Liver (tissue), 9 donors: ENCODE data around the gene PRR20G. TPM values are rescaled to one million over a fixed set of nuclear protein-coding genes. Genes with fewer than 3 reads are reported as not detected.

ENCODE experiments used
- DNase-seq: peaks from one replicate; pipeline ENCODE4 v3.0.0-alpha.2; 2017; ENCODE audit warnings: low spot score
- H3K27ac ChIP-seq, 2 donors: one replicate each; pipeline ENCODE4 v1.7.0; 2013; ENCODE audit warnings: inconsistent platforms in 2 of 2, low read length in 2 of 2, control low read depth in 1 of 2, low read depth in 1 of 2, mild to moderate bottlenecking in 1 of 2
- H3K27me3 ChIP-seq, 4 donors: one replicate each; pipeline versions ENCODE4 v1.6.1 to v1.7.0; 2013; ENCODE audit warnings: low read length in 3 of 4, inconsistent platforms in 1 of 4, mild to moderate bottlenecking in 1 of 4, moderate library complexity in 1 of 4; ENCODE audit not compliant: control insufficient read depth in 4 of 4, insufficient read depth in 4 of 4
- H3K36me3 ChIP-seq, 4 donors: one replicate each; pipeline versions ENCODE4 v1.6.1 to v1.7.0; 2013; ENCODE audit warnings: low read length in 3 of 4, mild to moderate bottlenecking in 3 of 4, low read depth in 1 of 4, moderate library complexity in 1 of 4; ENCODE audit not compliant: control insufficient read depth in 4 of 4, insufficient read depth in 3 of 4
- H3K4me1 ChIP-seq, 4 donors: one replicate each; pipeline versions ENCODE4 v1.6.1 to v1.7.0; 2013; ENCODE audit warnings: low read length in 3 of 4, mild to moderate bottlenecking in 3 of 4, moderate library complexity in 1 of 4; ENCODE audit not compliant: control insufficient read depth in 4 of 4, insufficient read depth in 4 of 4
- H3K4me3 ChIP-seq, 3 donors: one replicate each; pipeline versions ENCODE4 v1.6.1 to v1.7.0; 2013; ENCODE audit warnings: low read length in 3 of 3, control low read depth in 1 of 3, low read depth in 1 of 3, mild to moderate bottlenecking in 1 of 3
- H3K9ac ChIP-seq, 2 donors: one replicate each; pipeline ENCODE4 v1.7.0; 2013; ENCODE audit warnings: low read length in 2 of 2, mild to moderate bottlenecking in 2 of 2, moderate library complexity in 2 of 2, control low read depth in 1 of 2, low read depth in 1 of 2
- H3K9me3 ChIP-seq, 4 donors: one replicate each; pipeline versions ENCODE4 v1.6.1 to v1.7.0; 2013; ENCODE audit warnings: low read length in 3 of 4; ENCODE audit not compliant: control insufficient read depth in 4 of 4
- EGR1 ChIP-seq, 2 donors: IDR thresholded peaks; 2 replicates each; pipeline ENCODE4 v1.6.1; 2016 to 2018; ENCODE audit warnings: antibody characterized with exemption in 2 of 2, low read depth in 2 of 2
- FOXA1 ChIP-seq: IDR thresholded peaks from 2 replicates; pipeline ENCODE4 v1.6.1; 2016; ENCODE audit warnings: antibody characterized with exemption
- FOXA2 ChIP-seq: IDR thresholded peaks from 2 replicates; pipeline ENCODE4 v1.6.1; 2016; ENCODE audit warnings: antibody characterized with exemption
- GABPA ChIP-seq, 2 donors: IDR thresholded peaks in 1 of 2; conservative IDR thresholded peaks in 1 of 2; 2 replicates each; pipeline ENCODE4 v1.6.1; 2016; ENCODE audit warnings: antibody characterized with exemption in 2 of 2, mild to moderate bottlenecking in 1 of 2, moderate library complexity in 1 of 2
- HNF4A ChIP-seq, 2 donors: conservative IDR thresholded peaks; 2 replicates each; pipeline ENCODE4 v1.6.1; 2016; ENCODE audit warnings: antibody characterized with exemption in 2 of 2, mild to moderate bottlenecking in 2 of 2
- HNF4G ChIP-seq: IDR thresholded peaks from 2 replicates; pipeline ENCODE4 v1.6.1; 2016; ENCODE audit warnings: antibody characterized with exemption
- JUND ChIP-seq, 2 donors: IDR thresholded peaks; 2 replicates each; pipeline ENCODE4 v1.6.1; 2016; ENCODE audit warnings: antibody characterized with exemption in 2 of 2
- NR2F2 ChIP-seq: IDR thresholded peaks from 2 replicates; pipeline ENCODE4 v1.6.1; 2016; ENCODE audit warnings: antibody characterized with exemption
- RAD21 ChIP-seq, 2 donors: IDR thresholded peaks; 2 replicates each; pipeline ENCODE4 v1.6.1; 2016; ENCODE audit warnings: antibody characterized with exemption in 2 of 2, mild to moderate bottlenecking in 2 of 2
- RXRA ChIP-seq, 2 donors: IDR thresholded peaks; 2 replicates each; pipeline ENCODE4 v1.6.1; 2017 to 2018; ENCODE audit warnings: antibody characterized with exemption in 2 of 2, mild to moderate bottlenecking in 1 of 2
- SP1 ChIP-seq: IDR thresholded peaks from 2 replicates; pipeline ENCODE4 v1.6.1; 2018; ENCODE audit warnings: antibody characterized with exemption, mild to moderate bottlenecking
- TAF1 ChIP-seq: conservative IDR thresholded peaks from 2 replicates; pipeline ENCODE4 v1.6.1; 2016; ENCODE audit warnings: antibody characterized with exemption, mild to moderate bottlenecking
- YY1 ChIP-seq: IDR thresholded peaks from 2 replicates; pipeline ENCODE4 v1.6.1; 2016; ENCODE audit warnings: antibody characterized with exemption, mild to moderate bottlenecking
- WGBS: extraction: QIAGEN DNeasy Blood & Tissue Kit; methylation state at CpG from one replicate; pipeline ENCODE4 v1.1.7; 2013; 5-methylcytosine and 5-hydroxymethylcytosine counted together
- polyA plus RNA-seq, 2 donors: library from polyadenylated mRNA; stranded (reverse) in 1 of 2; unstranded in 1 of 2; fragments of 200-250 nt in 1 of 2; fragments of >200 nt in 1 of 2; fragmentation: Nextera tagmentation in 1 of 2; extraction: Ambion mirVana in 1 of 2; gene quantifications; one replicate each; pipeline versions ENCODE4 v1.2.1 to v1.2.3, GENCODE V29; 2013 to 2015
- total RNA-seq, 2 donors: library from RNA; depleted of rRNA; stranded (reverse); fragments of >200 nt; gene quantifications; one replicate each; pipeline ENCODE4 v1.2.3, GENCODE V29; 2014
- TF ChIP-seq, protein P1 (sequence below): fragments of 150-350 bp; IDR thresholded peaks from 2 replicates; pipeline ENCODE4 v1.5.1; 2017; ENCODE audit warnings: improper control_type of control experiment, low read depth, low read length; ENCODE audit not compliant: missing input control
- TF ChIP-seq, protein P2 (sequence below): IDR thresholded peaks from 2 replicates; pipeline ENCODE4 v1.6.1; 2016; ENCODE audit warnings: antibody characterized with exemption
- TF ChIP-seq, protein P3 (sequence below): IDR thresholded peaks from 2 replicates; pipeline ENCODE4 v1.6.1; 2016; ENCODE audit warnings: antibody characterized with exemption
- TF ChIP-seq, protein P4 (sequence below): IDR thresholded peaks from 2 replicates; pipeline ENCODE4 v1.6.1; 2016; ENCODE audit warnings: antibody characterized with exemption
- TF ChIP-seq, protein P5 (sequence below): IDR thresholded peaks from 2 replicates; pipeline ENCODE4 v1.6.1; 2016; ENCODE audit warnings: antibody characterized with exemption, mild to moderate bottlenecking
- donor health status: healthy.
- donor health status: healthy.
- donor health status: healthy.
- donor health status: healthy.
- donor health status: healthy.

Gene PRR20G
- total and polyA plus RNA-seq, 4 donors: not detected

DNA sequence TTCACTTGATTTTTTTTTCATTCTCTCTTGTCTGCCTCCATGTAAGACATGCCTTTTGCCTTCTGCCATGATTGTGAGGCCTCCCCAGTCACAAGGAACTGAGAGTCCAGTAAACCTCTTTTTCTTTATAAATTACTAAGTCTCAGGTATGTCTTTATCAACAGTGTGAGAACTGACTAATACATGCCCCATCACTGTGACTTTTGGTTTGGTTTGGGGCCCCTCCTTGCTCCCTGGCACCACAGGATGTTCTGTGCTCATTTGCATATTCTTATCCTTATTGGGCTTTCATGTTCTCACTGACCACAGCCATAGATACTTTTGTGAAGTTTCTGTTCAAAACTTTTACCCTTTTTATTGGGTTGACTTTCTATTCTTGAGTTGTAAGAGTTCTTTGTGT, 3.8 kb upstream of the PRR20G start:
- TF ChIP-seq TAF1 (no peak), HNF4G (no peak), YY1 (no peak), HNF4A (conservative IDR thresholded peaks at IDR 0.05) (no peak), EGR1 (IDR thresholded peaks at IDR 0.05; ENCODE audit: low read depth in 2 of 2) (no peak), SP1 (no peak), RXRA (IDR thresholded peaks at IDR 0.05) (no peak), GABPA (IDR thresholded peaks at IDR 0.05 in 1 of 2, conservative IDR thresholded peaks at IDR 0.05 in 1 of 2) (no peak), JUND (IDR thresholded peaks at IDR 0.05) (no peak), FOXA1 (no peak), NR2F2 (no peak), RAD21 (IDR thresholded peaks at IDR 0.05) (no peak), FOXA2 (no peak)
- TF ChIP-seq, protein P1, sequence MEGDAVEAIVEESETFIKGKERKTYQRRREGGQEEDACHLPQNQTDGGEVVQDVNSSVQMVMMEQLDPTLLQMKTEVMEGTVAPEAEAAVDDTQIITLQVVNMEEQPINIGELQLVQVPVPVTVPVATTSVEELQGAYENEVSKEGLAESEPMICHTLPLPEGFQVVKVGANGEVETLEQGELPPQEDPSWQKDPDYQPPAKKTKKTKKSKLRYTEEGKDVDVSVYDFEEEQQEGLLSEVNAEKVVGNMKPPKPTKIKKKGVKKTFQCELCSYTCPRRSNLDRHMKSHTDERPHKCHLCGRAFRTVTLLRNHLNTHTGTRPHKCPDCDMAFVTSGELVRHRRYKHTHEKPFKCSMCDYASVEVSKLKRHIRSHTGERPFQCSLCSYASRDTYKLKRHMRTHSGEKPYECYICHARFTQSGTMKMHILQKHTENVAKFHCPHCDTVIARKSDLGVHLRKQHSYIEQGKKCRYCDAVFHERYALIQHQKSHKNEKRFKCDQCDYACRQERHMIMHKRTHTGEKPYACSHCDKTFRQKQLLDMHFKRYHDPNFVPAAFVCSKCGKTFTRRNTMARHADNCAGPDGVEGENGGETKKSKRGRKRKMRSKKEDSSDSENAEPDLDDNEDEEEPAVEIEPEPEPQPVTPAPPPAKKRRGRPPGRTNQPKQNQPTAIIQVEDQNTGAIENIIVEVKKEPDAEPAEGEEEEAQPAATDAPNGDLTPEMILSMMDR: no peak
- TF ChIP-seq, protein P2, sequence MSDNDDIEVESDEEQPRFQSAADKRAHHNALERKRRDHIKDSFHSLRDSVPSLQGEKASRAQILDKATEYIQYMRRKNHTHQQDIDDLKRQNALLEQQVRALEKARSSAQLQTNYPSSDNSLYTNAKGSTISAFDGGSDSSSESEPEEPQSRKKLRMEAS: no peak
- TF ChIP-seq, protein P3, sequence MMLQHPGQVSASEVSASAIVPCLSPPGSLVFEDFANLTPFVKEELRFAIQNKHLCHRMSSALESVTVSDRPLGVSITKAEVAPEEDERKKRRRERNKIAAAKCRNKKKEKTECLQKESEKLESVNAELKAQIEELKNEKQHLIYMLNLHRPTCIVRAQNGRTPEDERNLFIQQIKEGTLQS: no peak
- TF ChIP-seq, protein P4, sequence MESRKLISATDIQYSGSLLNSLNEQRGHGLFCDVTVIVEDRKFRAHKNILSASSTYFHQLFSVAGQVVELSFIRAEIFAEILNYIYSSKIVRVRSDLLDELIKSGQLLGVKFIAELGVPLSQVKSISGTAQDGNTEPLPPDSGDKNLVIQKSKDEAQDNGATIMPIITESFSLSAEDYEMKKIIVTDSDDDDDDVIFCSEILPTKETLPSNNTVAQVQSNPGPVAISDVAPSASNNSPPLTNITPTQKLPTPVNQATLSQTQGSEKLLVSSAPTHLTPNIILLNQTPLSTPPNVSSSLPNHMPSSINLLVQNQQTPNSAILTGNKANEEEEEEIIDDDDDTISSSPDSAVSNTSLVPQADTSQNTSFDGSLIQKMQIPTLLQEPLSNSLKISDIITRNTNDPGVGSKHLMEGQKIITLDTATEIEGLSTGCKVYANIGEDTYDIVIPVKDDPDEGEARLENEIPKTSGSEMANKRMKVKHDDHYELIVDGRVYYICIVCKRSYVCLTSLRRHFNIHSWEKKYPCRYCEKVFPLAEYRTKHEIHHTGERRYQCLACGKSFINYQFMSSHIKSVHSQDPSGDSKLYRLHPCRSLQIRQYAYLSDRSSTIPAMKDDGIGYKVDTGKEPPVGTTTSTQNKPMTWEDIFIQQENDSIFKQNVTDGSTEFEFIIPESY: no peak
- Histone ChIP-seq H3K4me1 (no peaks in the 10 kb centered on the region), H3K27ac (no peak overlapping the region), H3K4me3 (no peak overlapping the region), H3K9me3 (no peaks in the 10 kb centered on the region), H3K36me3 (no peaks in the 10 kb centered on the region), H3K27me3 (peaks cover 0 to 2% (median 0%) of the 10 kb centered on the region in 4 donors), H3K9ac (no peak overlapping the region)
- no peak for DNase-seq

DNA sequence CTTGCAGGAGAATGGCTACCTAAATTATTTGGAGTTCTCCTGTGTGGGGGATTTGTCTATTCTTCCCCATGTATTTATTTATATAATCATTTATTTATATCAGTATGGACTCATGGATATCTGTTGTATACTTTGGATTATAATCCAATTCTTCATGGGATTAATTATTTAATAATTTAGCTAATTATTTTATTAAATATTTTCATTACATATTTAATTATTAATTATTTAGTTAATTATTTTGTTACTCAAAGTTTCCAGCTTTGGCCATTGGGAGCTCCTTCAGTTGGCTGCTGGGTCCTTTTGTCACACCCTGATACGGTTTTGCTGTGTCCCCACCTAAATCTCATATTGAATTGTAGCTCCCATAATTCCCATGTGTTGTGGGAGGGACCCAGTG, 3.3 kb upstream of the PRR20G start:
- Histone ChIP-seq H3K4me3 (no peak overlapping the region), H3K9ac (no peak overlapping the region), H3K9me3 (no peaks in the 10 kb centered on the region), H3K4me1 (no peaks in the 10 kb centered on the region), H3K36me3 (no peaks in the 10 kb centered on the region), H3K27ac (no peak overlapping the region), H3K27me3 (peaks cover 0 to 2% (median 0%) of the 10 kb centered on the region in 4 donors)
- no peak for DNase-seq
- TF ChIP-seq, protein P5, sequence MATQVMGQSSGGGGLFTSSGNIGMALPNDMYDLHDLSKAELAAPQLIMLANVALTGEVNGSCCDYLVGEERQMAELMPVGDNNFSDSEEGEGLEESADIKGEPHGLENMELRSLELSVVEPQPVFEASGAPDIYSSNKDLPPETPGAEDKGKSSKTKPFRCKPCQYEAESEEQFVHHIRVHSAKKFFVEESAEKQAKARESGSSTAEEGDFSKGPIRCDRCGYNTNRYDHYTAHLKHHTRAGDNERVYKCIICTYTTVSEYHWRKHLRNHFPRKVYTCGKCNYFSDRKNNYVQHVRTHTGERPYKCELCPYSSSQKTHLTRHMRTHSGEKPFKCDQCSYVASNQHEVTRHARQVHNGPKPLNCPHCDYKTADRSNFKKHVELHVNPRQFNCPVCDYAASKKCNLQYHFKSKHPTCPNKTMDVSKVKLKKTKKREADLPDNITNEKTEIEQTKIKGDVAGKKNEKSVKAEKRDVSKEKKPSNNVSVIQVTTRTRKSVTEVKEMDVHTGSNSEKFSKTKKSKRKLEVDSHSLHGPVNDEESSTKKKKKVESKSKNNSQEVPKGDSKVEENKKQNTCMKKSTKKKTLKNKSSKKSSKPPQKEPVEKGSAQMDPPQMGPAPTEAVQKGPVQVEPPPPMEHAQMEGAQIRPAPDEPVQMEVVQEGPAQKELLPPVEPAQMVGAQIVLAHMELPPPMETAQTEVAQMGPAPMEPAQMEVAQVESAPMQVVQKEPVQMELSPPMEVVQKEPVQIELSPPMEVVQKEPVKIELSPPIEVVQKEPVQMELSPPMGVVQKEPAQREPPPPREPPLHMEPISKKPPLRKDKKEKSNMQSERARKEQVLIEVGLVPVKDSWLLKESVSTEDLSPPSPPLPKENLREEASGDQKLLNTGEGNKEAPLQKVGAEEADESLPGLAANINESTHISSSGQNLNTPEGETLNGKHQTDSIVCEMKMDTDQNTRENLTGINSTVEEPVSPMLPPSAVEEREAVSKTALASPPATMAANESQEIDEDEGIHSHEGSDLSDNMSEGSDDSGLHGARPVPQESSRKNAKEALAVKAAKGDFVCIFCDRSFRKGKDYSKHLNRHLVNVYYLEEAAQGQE: no peak
- TF ChIP-seq TAF1: no peak
- TF ChIP-seq, protein P4: no peak
- TF ChIP-seq, protein P1: no peak
- TF ChIP-seq, protein P2: no peak
- no peak for TF ChIP-seq SP1
- TF ChIP-seq RXRA (IDR thresholded peaks at IDR 0.05): no peak
- no peak for TF ChIP-seq YY1
- TF ChIP-seq, protein P3: no peak
- no peak for TF ChIP-seq RAD21 (IDR thresholded peaks at IDR 0.05)
- TF ChIP-seq JUND (IDR thresholded peaks at IDR 0.05): no peak
- no peak for TF ChIP-seq GABPA (IDR thresholded peaks at IDR 0.05 in 1 of 2, conservative IDR thresholded peaks at IDR 0.05 in 1 of 2)
- 79% methylated on average over 1 of the region's 1 CpG for WGBS
